AG20443 (cell line): ENCODE data around the gene RIC8B.
"Not testable (repeated sequence)": the region's sequence is repeated elsewhere in the genome, so short reads cannot be mapped to it uniquely, and the experiment has no call there.

ENCODE experiments used
- DNase-seq: peaks from one replicate; pipeline ENCODE4 v3.0.0; 2012; ENCODE audit warnings: low spot score, mixed read lengths

The RIC8B gene

GRCh38 chr12:106903241-106903945 lies 128.9 kb downstream of the RIC8B start:
- peak; percentile 94 for DNase-seq

- DNase-seq = no peak
Observed at GRCh38 chr12:106906715-106907114, 132.2 kb downstream of the RIC8B start.

GRCh38 chr12:106907411-106907810 lies 132.9 kb downstream of the RIC8B start:
- no peak for DNase-seq

GRCh38 chr12:106907846-106908245 lies 133.4 kb downstream of the RIC8B start:
- DNase-seq = no peak

- no peak for DNase-seq
Observed at GRCh38 chr12:106908561-106908960, 134.1 kb downstream of the RIC8B start.

DNA sequence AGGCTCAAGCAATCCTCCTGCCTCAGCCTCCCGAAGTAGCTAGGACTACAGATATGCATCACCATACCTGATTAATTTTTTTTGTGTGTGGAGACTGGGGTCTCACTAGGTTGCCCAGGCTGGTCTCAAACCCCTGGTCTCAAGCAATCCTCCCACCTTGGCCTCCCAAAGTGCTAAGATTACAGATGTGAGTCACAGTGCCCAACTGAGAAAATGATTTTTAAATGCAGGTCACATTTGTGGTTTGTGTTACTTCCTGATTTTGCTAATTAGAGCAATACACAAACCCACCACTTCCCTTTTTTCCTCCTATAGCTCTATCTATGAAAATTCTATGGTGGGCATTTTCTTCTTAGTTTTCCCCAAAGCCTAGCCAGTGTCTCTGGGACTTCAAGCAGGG lies 135.7 kb downstream of the RIC8B start:
- DNase-seq = no peak

GRCh38 chr12:106911581-106911980 lies 137.1 kb downstream of the RIC8B start:
- DNase-seq = no peak

DNA sequence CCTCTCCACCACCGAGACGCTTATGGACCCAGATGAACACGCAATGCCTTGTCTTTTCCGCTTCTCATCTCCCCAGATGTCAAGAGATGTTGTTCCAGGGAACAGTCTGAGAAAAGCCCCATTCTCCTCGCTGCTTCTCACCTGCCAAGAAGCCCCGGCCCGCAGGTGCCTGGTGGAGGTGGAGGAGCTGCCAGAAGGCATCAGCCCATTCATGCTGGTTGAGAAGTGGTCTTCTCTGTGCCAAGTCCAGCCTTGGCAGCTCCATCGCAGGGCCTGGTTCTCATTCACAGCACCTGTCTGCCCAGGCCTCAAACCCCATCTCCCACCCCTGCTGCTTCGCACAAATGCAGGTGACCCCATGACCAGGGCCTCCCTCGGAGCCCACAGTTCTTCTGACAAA lies 139.0 kb downstream of the RIC8B start:
- no peak for DNase-seq

GRCh38 chr12:106914796-106915634 lies 140.5 kb downstream of the RIC8B start:
- DNase-seq = no peak

GRCh38 chr12:106915635-106916026 lies 141.1 kb downstream of the RIC8B start:
- no peak for DNase-seq

DNA sequence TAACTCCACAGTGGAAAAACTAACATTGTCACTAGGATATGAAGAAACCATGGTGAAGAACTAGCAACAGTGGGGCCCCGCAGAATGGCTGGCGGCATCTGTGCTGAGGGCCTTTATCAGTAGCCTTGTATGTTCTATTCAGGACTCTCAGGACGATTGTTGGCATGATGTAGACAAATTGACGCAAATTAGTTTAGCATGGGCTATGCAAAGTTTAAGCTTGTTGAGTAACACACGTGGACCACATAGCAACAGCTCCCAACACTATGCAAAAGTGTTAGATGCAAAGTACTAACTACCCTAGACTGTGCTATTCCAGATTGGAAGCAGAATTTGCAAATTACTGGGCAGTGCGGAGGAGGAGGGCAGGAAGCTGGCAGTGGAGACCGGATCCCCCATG lies 143.0 kb downstream of the RIC8B start:
- no peak for DNase-seq

DNA sequence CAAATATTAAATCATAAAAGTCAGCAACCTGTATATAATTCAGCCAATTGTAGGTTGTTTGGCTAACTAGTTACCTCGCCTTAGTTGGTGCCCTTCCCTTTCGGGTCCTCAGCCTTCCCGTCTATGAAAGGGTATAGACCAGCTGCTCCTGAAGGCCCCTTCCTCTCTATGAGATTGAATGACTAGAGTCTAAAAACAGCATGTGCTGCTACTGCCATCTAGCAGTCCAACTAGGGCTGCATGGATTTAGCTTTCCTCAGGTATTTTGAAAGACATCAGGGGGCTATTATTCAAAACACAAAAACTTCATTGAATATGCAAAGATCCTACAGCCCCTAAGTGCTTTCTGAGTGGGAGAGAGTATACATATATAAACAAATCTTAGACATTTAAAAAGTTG lies 144.3 kb downstream of the RIC8B start:
- DNase-seq = no peak

DNA sequence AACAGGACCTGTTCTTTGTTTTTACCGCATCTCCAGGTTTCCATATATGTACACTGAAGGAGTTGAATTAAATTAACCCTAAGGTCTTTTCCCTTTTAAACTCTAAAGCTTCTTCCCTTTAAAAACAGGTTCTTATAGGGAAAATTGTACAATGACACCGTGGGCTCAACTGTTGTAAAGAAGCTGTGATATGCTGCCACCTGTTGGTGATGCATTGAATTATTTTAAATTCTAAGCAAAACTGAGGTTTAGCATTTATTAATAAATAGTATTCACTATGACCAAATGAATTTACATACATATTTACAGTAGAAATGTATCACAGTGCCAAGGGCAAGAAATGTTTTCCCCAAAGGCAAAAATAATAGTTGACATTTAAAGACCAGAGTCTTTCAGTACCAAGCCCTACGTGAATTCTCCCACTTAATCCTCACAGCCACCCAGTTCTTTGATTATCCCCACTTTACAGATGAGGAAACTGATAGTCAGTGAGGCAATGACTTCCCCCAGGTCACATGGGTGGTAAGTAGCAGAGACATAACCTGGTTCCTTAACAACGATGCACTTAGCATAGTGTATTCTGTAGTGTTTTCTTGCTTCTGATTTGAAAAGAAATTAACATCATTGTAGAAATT lies 145.5 kb downstream of the RIC8B start:
- DNase-seq = peak; percentile 65

DNA sequence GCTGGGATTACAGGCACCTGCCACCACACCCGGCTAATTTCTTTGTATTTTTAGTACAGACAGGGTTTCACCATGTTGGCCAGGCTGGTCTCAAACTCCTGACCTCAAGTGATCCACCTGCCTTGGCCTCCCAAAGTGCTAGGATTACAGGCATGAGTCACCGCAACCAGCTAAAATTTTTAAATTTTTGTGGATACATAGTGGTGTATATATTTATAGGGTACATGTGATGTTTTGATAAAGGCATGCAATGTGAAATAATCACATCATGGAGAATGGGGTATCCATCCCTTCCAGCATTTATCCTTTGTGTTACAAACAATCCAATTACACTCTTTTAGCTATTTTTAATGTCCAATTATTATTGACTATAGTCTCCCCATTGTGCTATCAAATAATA lies 147.5 kb downstream of the RIC8B start:
- not testable (repeated sequence) for DNase-seq

DNA sequence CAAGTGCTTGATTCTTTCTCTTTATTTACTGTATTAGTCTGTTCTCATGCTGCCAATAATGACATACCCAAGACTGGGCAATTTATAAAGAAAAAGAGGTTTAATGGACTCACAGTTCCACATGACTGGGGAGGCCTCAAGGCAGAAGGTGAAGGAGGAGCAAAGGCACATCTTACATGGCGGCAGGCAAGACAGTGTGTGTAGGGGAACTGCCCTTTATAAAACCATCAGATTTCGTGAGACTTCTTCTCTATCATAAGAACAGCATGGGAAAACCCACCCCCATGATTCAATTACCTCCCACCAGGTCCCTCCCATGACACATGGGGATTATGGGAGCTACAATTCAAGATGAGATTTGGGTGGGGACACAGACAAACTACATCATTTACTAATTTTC lies 149.1 kb downstream of the RIC8B start:
- not testable (repeated sequence) for DNase-seq

DNA sequence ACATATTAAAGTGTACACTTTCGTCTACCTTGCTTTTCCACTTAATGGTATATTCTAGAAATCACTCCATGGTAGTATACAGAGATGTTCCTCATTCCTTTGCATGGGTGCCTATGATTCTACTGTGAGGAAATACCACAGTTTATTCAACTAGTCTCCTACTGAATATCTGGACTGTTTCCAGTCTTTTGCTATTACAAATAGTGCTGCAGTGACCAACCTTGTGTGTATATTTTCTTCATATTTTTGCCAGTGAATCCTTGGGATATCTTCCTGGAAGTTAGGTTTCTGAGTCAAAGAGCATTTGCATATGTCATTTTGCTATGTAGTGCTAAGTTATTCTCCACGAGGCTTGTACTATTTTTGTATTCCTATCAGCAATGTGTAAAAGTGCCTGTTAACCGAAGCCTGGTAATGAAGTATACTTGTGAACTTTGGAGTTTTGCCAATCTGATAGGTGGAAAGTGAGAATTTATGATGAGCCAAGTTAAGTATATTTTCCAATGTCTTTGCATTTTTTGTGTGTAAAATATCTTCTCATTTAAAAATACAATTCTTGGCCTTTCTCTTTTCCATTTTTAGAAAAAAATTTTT lies 149.9 kb downstream of the RIC8B start:
- no peak for DNase-seq

- no peak for DNase-seq
Observed at GRCh38 chr12:106926657-106927056, 152.2 kb downstream of the RIC8B start.

GRCh38 chr12:106934277-106934676 lies 159.8 kb downstream of the RIC8B start:
- no peak for DNase-seq
